HS-27A (cell line): Measurements from ENCODE around the gene GALNT9.

ENCODE experiments used
- DNase-seq: peaks from one replicate; pipeline ENCODE4 v3.0.0-alpha.2; 2012; ENCODE audit warnings: low read depth, missing footprints

GALNT9 gene

GRCh38 chr12:132325733-132326130 is 3.7 kb downstream of the GALNT9 start:
- no peak for DNase-seq

GRCh38 chr12:132324841-132325732 is 4.3 kb downstream of the GALNT9 start:
- no peak for DNase-seq

- no peak for DNase-seq
These were observed 5.2 kb downstream of the GALNT9 start for GRCh38 chr12:132324173-132324572.

- no peak for DNase-seq
These were observed 6.0 kb downstream of the GALNT9 start for GRCh38 chr12:132323171-132324010.

GRCh38 chr12:132322206-132323132 is 6.9 kb downstream of the GALNT9 start:
- DNase-seq = no peak

- DNase-seq = no peak
These were observed 7.9 kb downstream of the GALNT9 start for GRCh38 chr12:132321321-132322118.

- no peak for DNase-seq
These were observed 8.6 kb downstream of the GALNT9 start for GRCh38 chr12:132320767-132321211.

- DNase-seq = no peak
These were observed 9.3 kb downstream of the GALNT9 start for GRCh38 chr12:132319991-132320570.

- DNase-seq = no peak
These were observed 9.9 kb downstream of the GALNT9 start for GRCh38 chr12:132319359-132319950.

- DNase-seq = no peak
These were observed 10.8 kb downstream of the GALNT9 start for GRCh38 chr12:132318618-132319033.

- no peak for DNase-seq
These were observed 11.3 kb downstream of the GALNT9 start for GRCh38 chr12:132318135-132318534.

- no peak for DNase-seq
These were observed 12.0 kb downstream of the GALNT9 start for GRCh38 chr12:132317233-132317938.

GRCh38 chr12:132316497-132317232 is 12.7 kb downstream of the GALNT9 start:
- DNase-seq = no peak

- no peak for DNase-seq
These were observed 13.4 kb downstream of the GALNT9 start for GRCh38 chr12:132315951-132316350.

- no peak for DNase-seq
These were observed 13.9 kb downstream of the GALNT9 start for GRCh38 chr12:132315507-132315906.

GRCh38 chr12:132314516-132315233 is 14.7 kb downstream of the GALNT9 start:
- DNase-seq = no peak

- no peak for DNase-seq
These were observed 15.4 kb downstream of the GALNT9 start for GRCh38 chr12:132314035-132314434.

GRCh38 chr12:132313182-132313581 is 16.2 kb downstream of the GALNT9 start:
- no peak for DNase-seq
